CD4-positive, alpha-beta memory T cell (primary cell): ENCODE data around the gene SWI5. TPM values are rescaled to one million over a fixed set of nuclear protein-coding genes. Genes with fewer than 3 reads are reported as not detected.

Experiments
- CTCF ChIA-PET: fragments of 350-600 bp; sonication (Branson Sonifier 250); formaldehyde crosslinking; loops from one replicate; lab custom pipeline; 2021; ENCODE audit warnings: inconsistent platforms; ENCODE audit not compliant: partially characterized antibody; lab: Charles Lee
- POLR2A ChIA-PET: fragments of 350-600 bp; sonication (Branson Sonifier 250); formaldehyde crosslinking; loops from one replicate; lab custom pipeline; 2021; ENCODE audit not compliant: partially characterized antibody; lab: Charles Lee
- DNase-seq, 5 donors: peaks; one replicate each; pipeline versions ENCODE4 v3.0.0 to v3.0.0-alpha.2; 2020 to 2022; ENCODE audit warnings: mixed read lengths in 1 of 5
- H3K27ac ChIP-seq: one replicate; pipeline ENCODE4 v1.7.0; 2013; ENCODE audit warnings: low read depth, low read length
- H3K27me3 ChIP-seq: 2 replicates; pipeline ENCODE4 v1.7.0; 2013; ENCODE audit warnings: mild to moderate bottlenecking, low read length, moderate library complexity; ENCODE audit not compliant: insufficient read depth
- H3K36me3 ChIP-seq: 2 replicates; pipeline ENCODE4 v1.7.0; 2013; ENCODE audit warnings: mild to moderate bottlenecking, low read length, moderate library complexity; ENCODE audit not compliant: insufficient read depth
- H3K4me1 ChIP-seq: 2 replicates; pipeline ENCODE4 v1.7.0; 2013; ENCODE audit warnings: mild to moderate bottlenecking, low read length, moderate library complexity; ENCODE audit not compliant: insufficient read depth
- H3K4me3 ChIP-seq, 2 donors: one replicate each; pipeline ENCODE4 v1.7.0; 2013; ENCODE audit warnings: low read length in 2 of 2, mild to moderate bottlenecking in 1 of 2
- H3K9me3 ChIP-seq, 2 donors: one replicate each; pipeline ENCODE4 v1.7.0; 2013; ENCODE audit warnings: low read length in 2 of 2, control low read depth in 1 of 2; ENCODE audit not compliant: control insufficient read depth in 1 of 2
- H3K27ac Mint-ChIP-seq, 7 donors: one replicate each; pipeline ENCODE4 v1.8.0; 2020 to 2021; ENCODE audit warnings: mixed read lengths in 7 of 7, mild to moderate bottlenecking in 6 of 7, inconsistent platforms in 3 of 7, moderate library complexity in 3 of 7
- H3K27me3 Mint-ChIP-seq, 2 donors: one replicate each; pipeline ENCODE4 v1.8.0; 2020 to 2021; ENCODE audit warnings: mixed read lengths in 2 of 2
- H3K36me3 Mint-ChIP-seq, 2 donors: one replicate each; pipeline ENCODE4 v1.8.0; 2020 to 2021; ENCODE audit warnings: mixed read lengths in 2 of 2, inconsistent platforms in 1 of 2, mild to moderate bottlenecking in 1 of 2
- H3K4me1 Mint-ChIP-seq, 4 donors: one replicate each; pipeline ENCODE4 v1.8.0; 2020 to 2021; ENCODE audit warnings: mixed read lengths in 4 of 4, mild to moderate bottlenecking in 1 of 4
- H3K4me3 Mint-ChIP-seq, 8 donors: one replicate each; pipeline ENCODE4 v1.8.0; 2020 to 2021; ENCODE audit warnings: mixed read lengths in 8 of 8, mild to moderate bottlenecking in 7 of 8, moderate library complexity in 6 of 8, inconsistent platforms in 3 of 8
- H3K9me3 Mint-ChIP-seq, 8 donors: one replicate each; pipeline ENCODE4 v1.8.0; 2020 to 2021; ENCODE audit warnings: mixed read lengths in 8 of 8, mild to moderate bottlenecking in 5 of 8, inconsistent platforms in 3 of 8, moderate library complexity in 1 of 8
- intact Hi-C: fragments of 100-400 bp; cut with micrococcal nuclease; formaldehyde crosslinking; loops from one replicate; pipeline ENCODE4 v1.15.1; 2023
- polyA plus RNA-seq, 2 donors: library from polyadenylated mRNA; unstranded; fragments of 300-500 nt; fragmentation: Illumina TruSeq; gene quantifications; one replicate each; pipeline ENCODE4 v1.2.3, GENCODE V29; 2021
- total RNA-seq, 2 experiments: library from RNA; stranded (reverse); gene quantifications; one replicate each; pipeline ENCODE4 v1.2.3, GENCODE V29; 2021

The SWI5 gene
- total and polyA plus RNA-seq, 4 experiments from 2014 or later = 11.5 to 30.7 (median 20.2) TPM

DNA sequence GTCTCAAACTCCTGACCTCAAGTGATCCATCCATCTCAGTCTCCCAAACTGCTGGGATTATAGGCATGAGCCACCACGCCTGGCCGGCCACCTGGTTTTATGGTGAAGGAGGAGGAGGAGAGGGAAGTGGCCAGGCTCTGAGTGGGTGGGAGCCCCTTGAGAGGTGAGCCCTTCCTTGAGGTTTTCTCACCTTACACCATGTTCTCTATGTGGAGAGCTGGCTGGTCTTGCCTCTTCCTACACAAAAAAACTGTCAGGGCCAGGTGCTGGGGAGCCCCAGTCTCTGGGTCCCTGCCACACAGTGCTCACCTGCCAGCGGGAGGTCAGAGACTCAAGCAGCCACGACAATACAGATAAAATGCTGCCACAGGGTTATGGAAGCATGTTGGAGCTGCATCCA is 18.1 kb downstream of the SWI5 start:
- Histone ChIP-seq H3K9me3 (no peaks in the 10 kb centered on the region), H3K4me1 (no peaks in the 10 kb centered on the region), H3K27me3 (no peaks in the 10 kb centered on the region), H3K27ac (no peak overlapping the region), H3K4me3 (no peak overlapping the region), H3K36me3 (no peaks in the 10 kb centered on the region)
- ChIA-PET POLR2A (no interaction called here), CTCF (interaction anchor here (1.1 to 1.6 kb wide), 3 partner anchors 18 to 68 kb away, joined by 5 to 13 read pairs (median 6); partner anchors contain the start of genes GOLGA2 and SWI5)
- DNase-seq = no peak
- H3K9me3 Mint-ChIP-seq = no peaks in the 10 kb centered on the region
- no peak overlapping the region for H3K27ac Mint-ChIP-seq
- H3K27me3 Mint-ChIP-seq = no peaks in the 10 kb centered on the region
- H3K4me1 Mint-ChIP-seq = peaks cover 2 to 5% (median 4%) of the 10 kb centered on the region in 4 donors
- peaks cover 0 to 3% of the 10 kb centered on the region in 2 donors for H3K36me3 Mint-ChIP-seq
- no peak overlapping the region for H3K4me3 Mint-ChIP-seq
- intact Hi-C loops = no loop called here

DNA sequence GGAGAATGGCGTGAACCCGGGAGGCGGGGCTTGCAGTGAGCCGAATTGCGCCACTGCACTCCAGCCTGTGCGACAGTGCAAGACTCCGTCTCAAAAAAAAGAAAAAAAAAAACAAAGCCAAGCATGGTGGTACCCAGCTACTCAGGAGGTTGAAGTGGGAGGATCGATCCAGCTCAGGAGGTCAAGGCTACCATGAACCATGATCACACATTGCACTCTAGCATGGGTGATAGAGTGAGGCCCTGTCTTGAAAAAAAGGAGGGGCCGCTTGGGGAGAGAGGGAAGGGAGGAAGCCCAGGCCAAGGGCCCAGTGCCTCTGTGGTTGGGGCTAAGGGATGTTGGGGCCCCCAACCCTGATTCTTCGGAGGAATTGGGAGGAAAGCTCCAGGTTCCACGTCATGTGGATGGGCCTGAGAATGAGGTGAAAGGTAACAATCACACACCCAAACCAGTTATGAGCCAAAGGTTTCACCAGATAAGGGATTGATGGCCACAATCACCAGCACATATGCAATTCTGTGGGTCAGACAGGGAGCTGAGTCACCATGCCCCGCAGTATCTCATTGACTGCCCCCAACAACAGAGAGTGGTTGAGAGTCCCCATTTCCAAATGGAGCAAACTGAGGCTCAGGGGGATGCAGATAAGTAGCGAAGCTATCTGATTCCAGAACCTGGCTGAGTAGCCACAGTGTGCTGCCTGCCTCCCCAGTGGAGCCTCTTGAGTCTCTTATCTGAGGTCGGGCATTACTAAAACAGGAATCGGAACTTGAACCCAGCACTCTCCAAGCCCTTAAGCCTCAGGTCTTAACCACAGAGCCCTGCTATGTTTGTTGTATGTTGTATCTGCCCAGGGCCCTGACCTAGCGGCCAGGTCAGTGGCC is 20.5 kb downstream of the SWI5 start:
- no peaks in the 10 kb centered on the region for H3K36me3 ChIP-seq
- no peaks in the 10 kb centered on the region for H3K27me3 ChIP-seq
- H3K4me1 Mint-ChIP-seq = peaks cover 2 to 5% (median 4%) of the 10 kb centered on the region in 4 donors
- no peaks in the 10 kb centered on the region for H3K27me3 Mint-ChIP-seq
- no peaks in the 10 kb centered on the region for H3K9me3 Mint-ChIP-seq
- peaks cover 0 to 2% of the 10 kb centered on the region in 2 donors for H3K36me3 Mint-ChIP-seq
- H3K27ac ChIP-seq = no peak overlapping the region
- H3K9me3 ChIP-seq = no peaks in the 10 kb centered on the region
- no peak for DNase-seq
- ChIA-PET CTCF (interaction anchor here (0.7 to 1.9 kb wide), 9 partner anchors 9 to 123 kb away, joined by 3 to 7 read pairs (median 4); no protein-coding TSS in a partner anchor), POLR2A (no interaction called here)
- intact Hi-C loops = no loop called here
- peak overlapping the region in 2 of 7 donors; percentile 18 to 48 for H3K27ac Mint-ChIP-seq
- no peak overlapping the region for H3K4me3 ChIP-seq
- H3K4me3 Mint-ChIP-seq = no peak overlapping the region
- H3K4me1 ChIP-seq = no peaks in the 10 kb centered on the region

DNA sequence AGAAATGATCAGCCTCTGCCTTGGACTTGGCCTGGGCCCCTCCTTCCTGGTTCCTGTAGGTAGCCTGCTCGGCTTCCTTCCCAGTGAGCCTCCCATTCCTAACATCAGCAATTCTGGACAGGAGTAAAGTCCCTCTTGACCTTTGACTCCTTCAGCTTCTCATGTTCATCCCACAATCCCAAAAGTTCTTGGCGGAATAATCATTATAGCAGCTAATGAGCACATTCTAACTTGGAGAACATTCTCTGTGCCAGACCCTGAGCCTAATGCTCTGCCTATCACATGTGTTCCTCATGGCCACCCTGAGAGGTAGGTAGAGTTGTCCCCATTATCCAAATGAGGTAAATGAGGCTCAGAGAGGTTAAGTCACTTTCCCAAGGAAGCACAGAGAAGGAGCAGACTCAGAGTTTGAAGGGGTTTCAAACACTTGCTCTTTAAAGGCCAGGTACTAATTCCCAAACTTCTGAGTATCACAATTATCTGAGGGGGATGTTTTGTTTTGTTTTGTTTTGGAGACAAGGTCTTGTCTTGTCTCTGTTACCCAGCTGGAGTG is 21.2 kb downstream of the SWI5 start:
- H3K4me1 Mint-ChIP-seq = peaks cover 2 to 5% (median 4%) of the 10 kb centered on the region in 4 donors
- CTCF ChIA-PET = interaction anchor here (0.9 to 1.9 kb wide), 4 partner anchors 44 to 123 kb away, joined by 3 to 7 read pairs (median 4); no protein-coding TSS in a partner anchor
- H3K27ac Mint-ChIP-seq = no peak overlapping the region
- DNase-seq = no peak
- H3K36me3 ChIP-seq = no peaks in the 10 kb centered on the region
- no peaks in the 10 kb centered on the region for H3K9me3 ChIP-seq
- no peaks in the 10 kb centered on the region for H3K27me3 Mint-ChIP-seq
- no peak overlapping the region for H3K4me3 Mint-ChIP-seq
- intact Hi-C loops = no loop called here
- H3K4me1 ChIP-seq = no peaks in the 10 kb centered on the region
- H3K36me3 Mint-ChIP-seq = peaks cover 0 to 2% of the 10 kb centered on the region in 2 donors
- no peaks in the 10 kb centered on the region for H3K9me3 Mint-ChIP-seq
- POLR2A ChIA-PET = interaction anchor here (0.7 kb wide), 1 partner anchor 74 kb away, joined by 3 read pairs; the partner anchor contains the start of gene URM1
- H3K4me3 ChIP-seq = no peak overlapping the region
- no peak overlapping the region for H3K27ac ChIP-seq
- no peaks in the 10 kb centered on the region for H3K27me3 ChIP-seq

DNA sequence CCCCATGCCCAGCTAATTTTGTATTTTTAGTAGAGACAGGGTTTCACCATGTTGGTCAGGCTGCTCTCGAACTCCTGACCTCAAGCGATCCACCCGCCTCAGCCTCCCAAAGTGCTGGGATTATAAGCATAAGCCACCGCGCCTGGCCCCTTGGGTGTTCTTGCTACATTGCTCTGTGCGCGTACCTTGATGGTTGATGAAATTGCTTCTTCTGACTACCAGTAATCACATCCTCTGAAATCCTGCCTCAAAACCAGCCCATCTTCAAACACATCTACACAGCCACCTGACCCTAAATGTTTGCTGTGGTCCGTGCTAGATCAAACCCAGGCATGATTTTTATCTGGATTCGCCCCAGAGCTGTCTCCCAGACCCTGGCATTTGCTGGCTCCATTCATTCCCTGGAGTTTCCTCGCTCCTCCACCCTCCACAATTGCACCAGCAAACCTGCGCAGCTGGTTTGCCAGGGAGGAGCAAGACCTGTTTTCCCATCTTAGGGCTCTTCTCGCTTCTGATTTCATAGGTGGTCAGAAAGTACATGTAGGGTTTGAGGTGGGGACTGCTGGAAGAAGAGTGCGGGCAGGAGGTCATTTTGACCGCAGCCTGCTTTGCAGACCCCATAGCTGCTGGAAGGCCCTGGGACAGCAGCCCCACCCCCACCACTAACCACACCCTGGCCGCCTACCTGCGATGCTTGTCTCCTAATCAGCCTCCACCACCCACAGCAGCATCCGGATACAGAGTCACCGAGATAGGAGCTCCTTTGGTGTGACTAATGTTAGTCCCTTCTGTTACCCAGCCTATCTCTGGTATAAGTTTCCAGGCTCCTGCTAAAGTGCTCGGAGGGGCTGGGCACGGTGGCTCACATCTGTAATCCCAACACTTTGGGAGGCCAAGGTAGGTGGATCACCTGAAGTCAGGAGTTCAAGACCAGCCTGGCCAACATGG is 22.7 kb downstream of the SWI5 start:
- no peaks in the 10 kb centered on the region for H3K9me3 ChIP-seq
- H3K9me3 Mint-ChIP-seq = no peaks in the 10 kb centered on the region
- POLR2A ChIA-PET = no interaction called here
- H3K27me3 ChIP-seq = no peaks in the 10 kb centered on the region
- no peaks in the 10 kb centered on the region for H3K4me1 ChIP-seq
- no peak overlapping the region for H3K4me3 Mint-ChIP-seq
- peaks cover 0 to 2% of the 10 kb centered on the region in 2 donors for H3K36me3 Mint-ChIP-seq
- no peaks in the 10 kb centered on the region for H3K36me3 ChIP-seq
- H3K4me1 Mint-ChIP-seq = peaks cover 2 to 5% (median 4%) of the 10 kb centered on the region in 4 donors
- H3K27me3 Mint-ChIP-seq = no peaks in the 10 kb centered on the region
- H3K27ac ChIP-seq = no peak overlapping the region
- no peak for DNase-seq
- intact Hi-C loops = no loop called here
- H3K27ac Mint-ChIP-seq = peak overlapping the region in 1 of 7 donors; percentile 48
- CTCF ChIA-PET = interaction anchor here (0.6 to 2.8 kb wide), 2 partner anchors 40 to 43 kb away, joined by 3 to 7 read pairs; no protein-coding TSS in a partner anchor
- H3K4me3 ChIP-seq = no peak overlapping the region

DNA sequence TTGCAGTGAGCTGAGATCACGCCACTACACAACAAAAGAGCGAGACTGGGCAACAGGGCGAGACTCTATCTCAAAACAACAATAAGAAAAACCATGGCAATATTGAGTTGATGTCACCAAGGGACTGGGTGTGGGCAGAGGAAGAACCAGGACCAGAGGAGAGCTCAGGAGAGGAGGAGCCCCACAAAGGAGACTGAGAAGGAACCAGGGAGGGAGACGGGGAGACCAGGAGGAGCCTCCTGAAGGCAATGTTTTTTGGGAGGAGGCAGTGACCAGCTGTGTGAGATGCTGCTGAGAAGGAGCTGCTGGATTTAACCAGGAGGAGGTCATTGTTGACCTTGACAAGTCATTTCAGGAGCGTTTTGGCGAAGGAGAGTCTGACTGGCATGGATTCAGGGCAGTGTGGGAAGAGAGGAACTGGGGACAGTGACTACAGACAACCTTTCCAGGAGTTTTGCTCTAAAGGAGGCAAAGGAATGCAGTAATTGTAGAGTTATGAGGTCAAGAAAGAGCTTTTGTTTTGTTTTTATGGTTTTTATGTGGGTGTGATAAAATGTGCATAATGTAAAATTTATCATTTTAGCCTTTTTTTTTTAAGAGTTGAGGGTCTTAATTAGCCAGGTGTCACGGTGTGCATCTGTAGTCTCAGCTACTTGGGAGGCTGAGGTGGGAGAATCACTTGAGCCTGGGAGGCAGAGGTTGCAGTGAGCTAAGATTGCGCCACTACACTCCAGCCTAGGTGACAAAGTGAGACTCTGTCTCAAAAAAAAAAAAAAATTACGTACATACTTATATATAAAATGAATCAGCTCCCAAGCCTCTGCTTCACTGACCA is 28.3 kb downstream of the SWI5 start:
- Mint-ChIP-seq H3K27ac (peak overlapping the region in 6 of 7 donors; percentile 13 to 76 (median 52)), H3K27me3 (no peaks in the 10 kb centered on the region), H3K4me1 (peaks cover 0 to 1% (median 0%) of the 10 kb centered on the region in 4 donors), H3K4me3 (peak overlapping the region in 1 of 8 donors; percentile 12), H3K9me3 (no peaks in the 10 kb centered on the region), H3K36me3 (peaks cover 6 to 7% of the 10 kb centered on the region in 2 donors)
- Histone ChIP-seq H3K4me3 (no peak overlapping the region), H3K27me3 (no peaks in the 10 kb centered on the region), H3K4me1 (no peaks in the 10 kb centered on the region), H3K9me3 (no peaks in the 10 kb centered on the region), H3K27ac (no peak overlapping the region), H3K36me3 (peaks cover 4% of the 10 kb centered on the region)
- POLR2A ChIA-PET = no interaction called here
- no peak for DNase-seq
- CTCF ChIA-PET = interaction anchor here (1.0 to 1.3 kb wide), 3 partner anchors 9 to 58 kb away, joined by 3 to 4 read pairs (median 4); no protein-coding TSS in a partner anchor
- intact Hi-C loops = no loop called here

DNA sequence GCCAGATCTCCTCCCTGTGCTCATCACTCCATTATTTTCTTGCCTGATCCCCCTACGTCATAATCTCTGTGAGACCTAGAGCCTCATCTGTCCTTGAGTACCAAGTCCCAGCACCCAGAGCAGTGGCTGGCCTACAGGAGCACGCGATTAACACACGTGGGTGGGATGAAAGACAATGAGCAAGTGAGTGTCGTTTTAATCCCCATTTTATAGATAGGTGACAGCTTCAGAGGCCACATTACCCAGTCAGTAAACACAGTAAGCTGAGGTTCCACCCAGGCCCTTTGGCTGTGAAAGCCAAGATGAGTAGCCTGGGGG is 28.9 kb downstream of the SWI5 start:
- DNase-seq = no peak
- ChIA-PET CTCF (interaction anchor here (1.3 kb wide), 2 partner anchors 10 to 36 kb away, joined by 3 to 4 read pairs; no protein-coding TSS in a partner anchor), POLR2A (no interaction called here)
- H3K27me3 ChIP-seq = no peaks in the 10 kb centered on the region
- peaks cover 0 to 1% (median 0%) of the 10 kb centered on the region in 4 donors for H3K4me1 Mint-ChIP-seq
- H3K9me3 Mint-ChIP-seq = no peaks in the 10 kb centered on the region
- peaks cover 10% of the 10 kb centered on the region for H3K36me3 ChIP-seq
- H3K27ac ChIP-seq = no peak overlapping the region
- no peak overlapping the region for H3K4me3 ChIP-seq
- H3K27ac Mint-ChIP-seq = peak overlapping the region in 2 of 7 donors; percentile 11 to 29
- no peaks in the 10 kb centered on the region for H3K27me3 Mint-ChIP-seq
- H3K4me1 ChIP-seq = no peaks in the 10 kb centered on the region
- intact Hi-C loops = no loop called here
- peaks cover 11 to 13% of the 10 kb centered on the region in 2 donors for H3K36me3 Mint-ChIP-seq
- H3K4me3 Mint-ChIP-seq = no peak overlapping the region
- H3K9me3 ChIP-seq = no peaks in the 10 kb centered on the region
